Panc1 (cell line): ENCODE data around the gene PROX2.
A peak's percentile ranks its signal among the peaks of the same experiment; 100 is the strongest.

Source experiments
- CTCF ChIP-seq: fragments of 450-650 bp; IDR thresholded peaks from 2 replicates; pipeline ENCODE4 v1.5.1; 2017; ENCODE audit warnings: mild to moderate bottlenecking
- POLR2AphosphoS5 ChIP-seq: IDR thresholded peaks from 2 replicates; pipeline ENCODE4 v1.6.1; 2012; ENCODE audit warnings: mild to moderate bottlenecking, low read depth, low read length, moderate library complexity
- REST ChIP-seq, 2 experiments: IDR thresholded peaks; 2 replicates each; pipeline ENCODE4 v1.6.1; 2011 to 2012; ENCODE audit warnings: low read depth in 2 of 2, control low read depth in 1 of 2, low read length in 1 of 2, mild to moderate bottlenecking in 1 of 2, moderate library complexity in 1 of 2; ENCODE audit not compliant: insufficient read depth in 1 of 2
- SIN3A ChIP-seq: IDR thresholded peaks from 2 replicates; pipeline ENCODE4 v1.6.1; 2012; ENCODE audit warnings: low read depth, mild to moderate bottlenecking, low read length, moderate library complexity, borderline replicate concordance; ENCODE audit not compliant: insufficient read depth
- TCF7L2 ChIP-seq: IDR thresholded peaks from 2 replicates; pipeline ENCODE4 v1.6.1; 2011; ENCODE audit warnings: mild to moderate bottlenecking, low read depth, low read length, inconsistent platforms

- peak; percentile 87 for TF ChIP-seq CTCF
- no peak for TF ChIP-seq REST (IDR thresholded peaks at IDR 0.05; ENCODE audit: insufficient read depth in 1 of 2, low read depth in 2 of 2, low read length in 1 of 2)
- TF ChIP-seq POLR2AphosphoS5, result no peak
- TF ChIP-seq SIN3A, result no peak
- TF ChIP-seq TCF7L2, result no peak
Observed at GRCh38 chr14:74860899-74861733, 14.8 kb downstream of the PROX2 start.
